Astrocyte (in vitro differentiated cells and primary cell): ENCODE results near the gene CNN2. TPM values are rescaled to one million over a fixed set of nuclear protein-coding genes. Genes with fewer than 3 reads are reported as not detected.

ENCODE experiments used
- DNase-seq: peaks from one replicate; pipeline ENCODE4 v3.0.0-alpha.2; 2010; ENCODE audit warnings: low read depth
- FAIRE-seq: peaks from 2 replicates; lab custom pipeline; 2011; peaks lifted over from hg19 to GRCh38; lab: Jason Lieb, UNC
- H2AFZ ChIP-seq: 2 replicates; pipeline ENCODE4 v1.6.0; 2012; ENCODE audit warnings: low read depth, low read length, inconsistent platforms
- H3K27ac ChIP-seq: 2 replicates; pipeline ENCODE4 v1.5.1; 2011; ENCODE audit warnings: low read depth, low read length, inconsistent platforms
- H3K27me3 ChIP-seq: 2 replicates; pipeline ENCODE4 v1.6.0; 2011; ENCODE audit warnings: low read length, inconsistent platforms; ENCODE audit not compliant: insufficient read depth
- H3K36me3 ChIP-seq: 2 replicates; pipeline ENCODE4 v1.5.1; 2011; ENCODE audit warnings: low read length, inconsistent platforms; ENCODE audit not compliant: insufficient read depth
- H3K4me1 ChIP-seq: 2 replicates; pipeline ENCODE4 v1.5.1; 2011; ENCODE audit warnings: low read length, inconsistent platforms; ENCODE audit not compliant: insufficient read depth
- H3K4me2 ChIP-seq: 2 replicates; pipeline ENCODE4 v1.6.0; 2012; ENCODE audit warnings: low read length, inconsistent platforms
- H3K4me3 ChIP-seq: 2 replicates; pipeline ENCODE4 v1.5.1; 2011; ENCODE audit warnings: low read depth, mild to moderate bottlenecking, low read length, inconsistent platforms; ENCODE audit not compliant: insufficient read depth
- H3K79me2 ChIP-seq: 2 replicates; pipeline ENCODE4 v1.6.0; 2012; ENCODE audit warnings: mild to moderate bottlenecking, low read length, inconsistent platforms; ENCODE audit not compliant: insufficient read depth
- H3K9ac ChIP-seq: 2 replicates; pipeline ENCODE4 v1.6.0; 2012; ENCODE audit warnings: mild to moderate bottlenecking, low read length, inconsistent platforms
- H3K9me3 ChIP-seq: 2 replicates; pipeline ENCODE4 v1.5.1; 2012; ENCODE audit warnings: low read depth, mild to moderate bottlenecking, low read length, inconsistent platforms; ENCODE audit not compliant: insufficient read depth
- H4K20me1 ChIP-seq: 2 replicates; pipeline ENCODE4 v1.6.0; 2012; ENCODE audit warnings: low read length, inconsistent platforms; ENCODE audit not compliant: insufficient read depth
- H3K27ac Mint-ChIP-seq: one replicate; pipeline ENCODE4 v1.8.0; 2021; ENCODE audit warnings: mild to moderate bottlenecking, mixed read lengths; ENCODE audit not compliant: unreplicated experiment
- H3K27me3 Mint-ChIP-seq: one replicate; pipeline ENCODE4 v1.8.0; 2021; ENCODE audit warnings: low read depth, mixed read lengths; ENCODE audit not compliant: unreplicated experiment
- H3K36me3 Mint-ChIP-seq: one replicate; pipeline ENCODE4 v1.8.0; 2021; ENCODE audit warnings: low read depth, mixed read lengths; ENCODE audit not compliant: unreplicated experiment
- H3K4me1 Mint-ChIP-seq: one replicate; pipeline ENCODE4 v1.8.0; 2021; ENCODE audit warnings: low read depth, mixed read lengths; ENCODE audit not compliant: unreplicated experiment
- H3K4me3 Mint-ChIP-seq: one replicate; pipeline ENCODE4 v1.8.0; 2021; ENCODE audit warnings: mild to moderate bottlenecking, moderate library complexity, mixed read lengths; ENCODE audit not compliant: unreplicated experiment
- H3K9me3 Mint-ChIP-seq: one replicate; pipeline ENCODE4 v1.8.0; 2021; ENCODE audit warnings: mild to moderate bottlenecking, mixed read lengths; ENCODE audit not compliant: unreplicated experiment
- EZH2 ChIP-seq: IDR thresholded peaks from 2 replicates; pipeline ENCODE4 v1.6.1; 2012; ENCODE audit warnings: mild to moderate bottlenecking, low read length, inconsistent platforms; ENCODE audit not compliant: insufficient read depth
- total RNA-seq: library from RNA; stranded (reverse); gene quantifications from 2 replicates; pipeline ENCODE4 v1.2.1, GENCODE V29; 2021
- TF ChIP-seq, protein P1 (sequence below): IDR thresholded peaks from 2 replicates; pipeline ENCODE4 v1.5.1; 2011; ENCODE audit warnings: low read depth, mild to moderate bottlenecking, inconsistent platforms, low read length, moderate library complexity; ENCODE audit not compliant: insufficient read depth

The CNN2 gene
- total RNA-seq, 1 donor from 2014 or later: 819 TPM

DNA sequence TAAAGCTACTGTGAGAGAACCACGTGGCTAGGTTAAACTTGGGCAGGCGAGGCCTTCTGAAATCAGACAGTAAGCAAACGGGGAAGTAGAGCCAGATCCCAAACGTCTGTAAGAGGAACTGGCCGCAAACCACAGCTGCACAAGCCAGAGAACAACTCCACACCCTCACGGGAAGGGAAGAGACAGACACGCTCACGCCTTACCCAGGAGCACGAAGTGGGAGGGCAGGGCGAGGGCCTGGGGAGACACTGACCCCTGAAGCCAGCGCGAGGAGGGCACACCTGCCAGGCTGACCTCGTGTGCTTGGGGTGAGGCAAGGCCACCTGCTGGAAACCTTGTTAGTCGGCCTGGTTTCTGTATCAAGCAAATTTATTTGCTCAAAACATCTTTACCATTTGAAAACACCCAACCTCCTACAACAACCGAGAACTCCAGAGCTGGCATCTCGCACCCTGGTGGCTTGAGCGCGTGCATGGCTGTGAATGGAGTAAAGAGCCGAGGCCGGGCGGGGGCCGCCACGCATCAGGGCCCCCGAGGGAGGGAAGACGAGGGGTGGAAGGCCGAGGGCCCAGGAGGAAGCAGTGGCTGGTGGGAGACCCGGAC lies 61.5 kb downstream of the CNN2 start:
- no peak for FAIRE-seq
- no peak for DNase-seq
- H3K27me3 Mint-ChIP-seq: no peaks in the 10 kb centered on the region
- peak overlapping the region; percentile 18 for H3K27ac Mint-ChIP-seq
- H3K9me3 Mint-ChIP-seq: no peaks in the 10 kb centered on the region
- Histone ChIP-seq H4K20me1 (peaks cover 11% of the 10 kb centered on the region), H3K4me2 (no peak overlapping the region), H3K9me3 (no peaks in the 10 kb centered on the region), H3K79me2 (peaks cover 8% of the 10 kb centered on the region), H3K27me3 (no peaks in the 10 kb centered on the region), H3K27ac (no peak overlapping the region), H2AFZ (no peak overlapping the region), H3K4me3 (no peak overlapping the region), H3K9ac (no peak overlapping the region), H3K36me3 (peaks cover 2% of the 10 kb centered on the region), H3K4me1 (no peaks in the 10 kb centered on the region)
- no peak for TF ChIP-seq EZH2
- TF ChIP-seq, protein P1, sequence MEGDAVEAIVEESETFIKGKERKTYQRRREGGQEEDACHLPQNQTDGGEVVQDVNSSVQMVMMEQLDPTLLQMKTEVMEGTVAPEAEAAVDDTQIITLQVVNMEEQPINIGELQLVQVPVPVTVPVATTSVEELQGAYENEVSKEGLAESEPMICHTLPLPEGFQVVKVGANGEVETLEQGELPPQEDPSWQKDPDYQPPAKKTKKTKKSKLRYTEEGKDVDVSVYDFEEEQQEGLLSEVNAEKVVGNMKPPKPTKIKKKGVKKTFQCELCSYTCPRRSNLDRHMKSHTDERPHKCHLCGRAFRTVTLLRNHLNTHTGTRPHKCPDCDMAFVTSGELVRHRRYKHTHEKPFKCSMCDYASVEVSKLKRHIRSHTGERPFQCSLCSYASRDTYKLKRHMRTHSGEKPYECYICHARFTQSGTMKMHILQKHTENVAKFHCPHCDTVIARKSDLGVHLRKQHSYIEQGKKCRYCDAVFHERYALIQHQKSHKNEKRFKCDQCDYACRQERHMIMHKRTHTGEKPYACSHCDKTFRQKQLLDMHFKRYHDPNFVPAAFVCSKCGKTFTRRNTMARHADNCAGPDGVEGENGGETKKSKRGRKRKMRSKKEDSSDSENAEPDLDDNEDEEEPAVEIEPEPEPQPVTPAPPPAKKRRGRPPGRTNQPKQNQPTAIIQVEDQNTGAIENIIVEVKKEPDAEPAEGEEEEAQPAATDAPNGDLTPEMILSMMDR: no peak
- no peak overlapping the region for H3K4me3 Mint-ChIP-seq
- peaks cover 5% of the 10 kb centered on the region for H3K36me3 Mint-ChIP-seq
- H3K4me1 Mint-ChIP-seq: no peaks in the 10 kb centered on the region

DNA sequence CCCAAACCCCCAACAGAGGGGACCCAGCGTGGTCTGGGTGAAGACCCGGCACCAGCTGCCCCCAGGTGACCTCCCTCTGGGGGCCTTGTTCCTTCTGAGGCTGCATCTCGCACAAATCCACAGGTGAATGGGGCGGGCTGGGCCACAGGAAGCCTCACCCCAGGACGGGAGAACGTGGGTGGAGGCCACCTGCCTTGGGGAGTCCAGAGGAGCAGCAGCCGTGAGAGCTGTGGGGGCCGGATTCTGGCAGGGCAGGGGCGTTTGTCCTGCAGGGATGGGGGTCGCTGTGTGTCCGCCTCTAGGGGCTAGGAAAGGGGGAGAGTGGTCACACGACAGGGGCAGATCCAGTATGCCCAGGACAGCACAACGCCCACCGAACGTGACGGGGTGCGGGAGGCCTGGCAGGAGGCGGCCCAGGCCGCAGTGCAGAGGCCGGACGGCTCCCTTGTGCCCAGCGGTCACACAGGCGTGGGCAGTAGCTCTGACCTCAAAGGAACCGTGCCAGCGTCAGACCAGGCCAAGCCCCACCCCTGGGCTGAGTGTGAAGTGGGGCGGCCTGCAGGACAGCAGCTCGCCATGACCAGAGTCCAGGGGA lies 62.1 kb downstream of the CNN2 start:
- H4K20me1 ChIP-seq: peaks cover 17% of the 10 kb centered on the region
- Mint-ChIP-seq H3K4me3 (no peak overlapping the region), H3K27me3 (no peaks in the 10 kb centered on the region), H3K9me3 (no peaks in the 10 kb centered on the region), H3K27ac (no peak overlapping the region), H3K36me3 (peaks cover 7% of the 10 kb centered on the region), H3K4me1 (peaks cover 2% of the 10 kb centered on the region)
- H2AFZ ChIP-seq: no peak overlapping the region
- peaks cover under 1% of the 10 kb centered on the region for H3K4me1 ChIP-seq
- FAIRE-seq (no peak), DNase-seq (no peak)
- peaks cover 14% of the 10 kb centered on the region for H3K79me2 ChIP-seq
- H3K27me3 ChIP-seq: no peaks in the 10 kb centered on the region
- no peak overlapping the region for H3K4me2 ChIP-seq
- no peaks in the 10 kb centered on the region for H3K9me3 ChIP-seq
- TF ChIP-seq, protein P1: no peak
- no peak for TF ChIP-seq EZH2
- no peak overlapping the region for H3K27ac ChIP-seq
- H3K4me3 ChIP-seq: no peak overlapping the region
- no peak overlapping the region for H3K9ac ChIP-seq
- peaks cover 2% of the 10 kb centered on the region for H3K36me3 ChIP-seq

Other genes starting within 250 kb of the CNN2 start
- 366 and 386 TPM in 2 replicates for gene PTBP1, start 229.2 kb upstream of the CNN2 start, total RNA-seq
- 29.2 and 36.5 TPM in 2 replicates for gene PLPPR3, start 204.7 kb upstream of the CNN2 start, total RNA-seq
- 1.00 and 1.4 TPM in 2 replicates for gene AZU1, start 198.8 kb upstream of the CNN2 start, total RNA-seq
- gene PRTN3, start 185.6 kb upstream of the CNN2 start, total RNA-seq: not detected in 2 replicates
- not detected in 2 replicates for gene ELANE, start 174.3 kb upstream of the CNN2 start, total RNA-seq
- gene CFD, start 166.9 kb upstream of the CNN2 start, total RNA-seq: 0.59 and 0.65 TPM in 2 replicates
- 41.4 and 45.0 TPM in 2 replicates for gene MED16, start 133.4 kb upstream of the CNN2 start, total RNA-seq
- gene RNU6-9, start 133.1 kb upstream of the CNN2 start, total RNA-seq: not detected in 2 replicates
- 57.9 and 60.0 TPM in 2 replicates for gene R3HDM4, start 113.4 kb upstream of the CNN2 start, total RNA-seq
- gene KISS1R, start 109.3 kb upstream of the CNN2 start, total RNA-seq: not detected in 2 replicates
- 100 and 106 TPM in 2 replicates for gene ARID3A, start 100.6 kb upstream of the CNN2 start, total RNA-seq
- gene WDR18, start 42.3 kb upstream of the CNN2 start, total RNA-seq: 60.0 and 68.9 TPM in 2 replicates
- gene GRIN3B, start 26.2 kb upstream of the CNN2 start, total RNA-seq: 2.5 and 2.7 TPM in 2 replicates
- 155 and 173 TPM in 2 replicates for gene TMEM259, start 5.5 kb upstream of the CNN2 start, total RNA-seq
- gene RNU6-2, start 5.1 kb upstream of the CNN2 start, total RNA-seq: not detected in 2 replicates
- 14.3 and 18.4 TPM in 2 replicates for gene ABCA7, start 13.5 kb downstream of the CNN2 start, total RNA-seq
- 2.7 and 3.0 TPM in 2 replicates for gene ARHGAP45, start 40.6 kb downstream of the CNN2 start, total RNA-seq
- 180 and 207 TPM in 2 replicates for gene POLR2E, start 68.8 kb downstream of the CNN2 start, total RNA-seq
- gene GPX4, start 77.4 kb downstream of the CNN2 start, total RNA-seq: 294 and 325 TPM in 2 replicates
- gene SBNO2, start 147.7 kb downstream of the CNN2 start, total RNA-seq: 39.3 and 43.2 TPM in 2 replicates
- 61.6 and 67.9 TPM in 2 replicates for gene STK11, start 179.2 kb downstream of the CNN2 start, total RNA-seq
- gene CBARP, start 211.4 kb downstream of the CNN2 start, total RNA-seq: 18.8 and 19.8 TPM in 2 replicates
- gene ATP5F1D, start 215.1 kb downstream of the CNN2 start, total RNA-seq: 154 and 170 TPM in 2 replicates
- 119 and 141 TPM in 2 replicates for gene MIDN, start 222.0 kb downstream of the CNN2 start, total RNA-seq
- gene CIRBP, start 242.7 kb downstream of the CNN2 start, total RNA-seq: 184 and 215 TPM in 2 replicates
- gene FAM174C, start 248.9 kb downstream of the CNN2 start, total RNA-seq: 50.5 and 50.8 TPM in 2 replicates